GM12873 (cell line): ENCODE results near the gene EDC3.

Experiments
- CTCF ChIP-seq: IDR thresholded peaks from 2 replicates; pipeline ENCODE4 v1.5.1; 2012; ENCODE audit warnings: low read depth, mild to moderate bottlenecking, moderate library complexity, low read length, control low read depth; ENCODE audit not compliant: insufficient read depth; ENCODE audit errors: missing control alignments

EDC3 gene

GRCh38 chr15:74619916-74620635, 75.7 kb downstream of the EDC3 start:
- no peak for TF ChIP-seq CTCF

GRCh38 chr15:74618841-74619596, 76.8 kb downstream of the EDC3 start:
- TF ChIP-seq CTCF = no peak

DNA sequence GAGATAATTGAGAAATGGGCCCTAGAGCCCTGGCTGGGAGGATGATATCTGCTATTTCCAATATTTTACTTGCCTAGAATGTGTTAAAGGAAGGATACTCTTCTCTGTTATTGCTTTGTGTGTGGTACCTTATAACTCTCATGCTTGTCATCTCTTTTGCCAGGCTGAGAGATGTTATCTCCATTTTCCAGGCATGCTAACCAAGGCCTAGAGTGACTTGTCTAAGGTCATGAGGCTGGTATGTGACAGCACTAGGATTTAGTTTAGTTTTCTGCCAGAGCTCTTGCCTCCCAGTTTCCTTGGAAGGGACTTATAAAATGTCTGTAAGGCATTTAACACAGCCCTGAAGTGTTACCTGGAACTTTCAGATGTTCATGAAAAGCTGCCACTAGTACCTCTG, 78.8 kb downstream of the EDC3 start:
- no peak for TF ChIP-seq CTCF

GRCh38 chr15:74616366-74616939, 79.4 kb downstream of the EDC3 start:
- no peak for TF ChIP-seq CTCF

- no peak for TF ChIP-seq CTCF
Observed at GRCh38 chr15:74615508-74616365, 80.1 kb downstream of the EDC3 start, which contains the start of gene CLK3. Gene CLK3, plus strand, starts transcription at chr15:74615836. Its CDS starts 3,361 bp downstream, at chr15:74619197.

GRCh38 chr15:74614744-74615507, 80.9 kb downstream of the EDC3 start:
- TF ChIP-seq CTCF = no peak
